Measurements from ENCODE around the gene SLC7A1. TPM values are rescaled to one million over a fixed set of nuclear protein-coding genes. Genes with fewer than 3 reads are reported as not detected.

SLC7A1 gene
- total RNA-seq, 3 donors from 2014 or later (not counting 1 experiment from before 2014, with no cell fraction given), result 8.7 to 12.6 (median 10.2) TPM

GRCh38 chr13:29500386-29500785, 95.1 kb downstream of the SLC7A1 start:
- peaks cover 18 to 37% of the 10 kb centered on the region in 2 donors for H3K27me3 Mint-ChIP-seq (ENCODE audit: low read depth in 2 of 2)
- H3K36me3 Mint-ChIP-seq, result no peaks in the 10 kb centered on the region
- TF ChIP-seq CTCF (IDR thresholded peaks at IDR 0.05), result no peak
- intact Hi-C loops (cut with micrococcal nuclease), result no loop called here
- no peak overlapping the region for H3K4me3 Mint-ChIP-seq
- H3K27me3 ChIP-seq (ENCODE audit: control insufficient read depth, insufficient read depth, low read length), result peaks cover 4% of the 10 kb centered on the region
- DNase-seq (no peak), ATAC-seq (no peak)
- no peaks in the 10 kb centered on the region for H3K9me3 Mint-ChIP-seq
- no peaks in the 10 kb centered on the region for H3K9me3 ChIP-seq (ENCODE audit: control insufficient read depth, insufficient read depth, low read length)
- H3K36me3 ChIP-seq (ENCODE audit: control insufficient read depth, insufficient read depth, low read length), result no peaks in the 10 kb centered on the region
- H3K4me3 ChIP-seq (ENCODE audit: low read length), result no peak overlapping the region
- peaks cover 4 to 8% of the 10 kb centered on the region in 2 donors for H3K4me1 Mint-ChIP-seq
- no peak overlapping the region for H3K27ac Mint-ChIP-seq
- no peak overlapping the region for H3K27ac ChIP-seq (ENCODE audit: low read length)
- H3K4me1 ChIP-seq (ENCODE audit: control insufficient read depth, insufficient read depth, low read length), result peaks cover 15% of the 10 kb centered on the region
- 88% methylated on average over 5 of the region's 7 CpGs for WGBS (ENCODE audit: insufficient coverage)

- Mint-ChIP-seq H3K4me1 (peaks cover 4 to 8% of the 10 kb centered on the region in 2 donors), H3K4me3 (no peak overlapping the region), H3K9me3 (no peaks in the 10 kb centered on the region), H3K27ac (no peak overlapping the region), H3K27me3 (ENCODE audit: low read depth in 2 of 2) (peaks cover 18 to 37% of the 10 kb centered on the region in 2 donors), H3K36me3 (no peaks in the 10 kb centered on the region)
- WGBS (ENCODE audit: insufficient coverage), result 87% methylated on average over 6 of the region's 7 CpGs
- Histone ChIP-seq H3K4me1 (ENCODE audit: control insufficient read depth, insufficient read depth, low read length) (peaks cover 15% of the 10 kb centered on the region), H3K27me3 (ENCODE audit: control insufficient read depth, insufficient read depth, low read length) (peaks cover 4% of the 10 kb centered on the region), H3K36me3 (ENCODE audit: control insufficient read depth, insufficient read depth, low read length) (no peaks in the 10 kb centered on the region), H3K27ac (ENCODE audit: low read length) (no peak overlapping the region), H3K9me3 (ENCODE audit: control insufficient read depth, insufficient read depth, low read length) (no peaks in the 10 kb centered on the region), H3K4me3 (ENCODE audit: low read length) (no peak overlapping the region)
- DNase-seq (no peak), ATAC-seq (no peak)
- intact Hi-C loops (cut with micrococcal nuclease), result no loop called here
- no peak for TF ChIP-seq CTCF (IDR thresholded peaks at IDR 0.05)
Measured at GRCh38 chr13:29499506-29500165, 95.9 kb downstream of the SLC7A1 start.

- no peak for TF ChIP-seq CTCF (IDR thresholded peaks at IDR 0.05)
- Histone ChIP-seq H3K4me1 (ENCODE audit: control insufficient read depth, insufficient read depth, low read length) (peaks cover 15% of the 10 kb centered on the region), H3K27me3 (ENCODE audit: control insufficient read depth, insufficient read depth, low read length) (peaks cover 4% of the 10 kb centered on the region), H3K9me3 (ENCODE audit: control insufficient read depth, insufficient read depth, low read length) (no peaks in the 10 kb centered on the region), H3K4me3 (ENCODE audit: low read length) (no peak overlapping the region), H3K27ac (ENCODE audit: low read length) (no peak overlapping the region), H3K36me3 (ENCODE audit: control insufficient read depth, insufficient read depth, low read length) (no peaks in the 10 kb centered on the region)
- Mint-ChIP-seq H3K4me1 (peaks cover 4 to 8% of the 10 kb centered on the region in 2 donors), H3K9me3 (no peaks in the 10 kb centered on the region), H3K27ac (no peak overlapping the region), H3K36me3 (no peaks in the 10 kb centered on the region), H3K4me3 (no peak overlapping the region), H3K27me3 (ENCODE audit: low read depth in 2 of 2) (peaks cover 18 to 26% of the 10 kb centered on the region in 2 donors)
- no peak for DNase-seq
- 92% methylated on average over 13 of the region's 13 CpGs for WGBS (ENCODE audit: insufficient coverage)
- ATAC-seq, result no peak
- intact Hi-C loops (cut with micrococcal nuclease), result no loop called here
Measured at GRCh38 chr13:29498426-29499040, 97.0 kb downstream of the SLC7A1 start.
